GM12891 (cell line): ENCODE results near the gene MAPK8.

ENCODE experiments used
- DNase-seq: peaks from one replicate; pipeline ENCODE4 v3.0.0; 2011; ENCODE audit warnings: low spot score; ENCODE audit not compliant: insufficient read length
- FAIRE-seq: peaks from 2 replicates; lab custom pipeline; 2011; peaks lifted over from hg19 to GRCh38; lab: Jason Lieb, UNC
- PAX5 ChIP-seq: IDR thresholded peaks from 2 replicates; pipeline ENCODE4 v1.6.1; 2011; ENCODE audit warnings: low read length, moderate library complexity, mild to moderate bottlenecking; ENCODE audit not compliant: insufficient read depth, severe bottlenecking
- POLR2A ChIP-seq: IDR thresholded peaks from 2 replicates; pipeline ENCODE4 v1.6.1; 2011; ENCODE audit warnings: low read depth, low read length, control low read depth
- POLR2AphosphoS5 ChIP-seq: IDR thresholded peaks from 2 replicates; pipeline ENCODE4 v1.6.1; 2011; ENCODE audit warnings: low read depth, low read length, control low read depth
- POU2F2 ChIP-seq: IDR thresholded peaks from 2 replicates; pipeline ENCODE4 v1.6.1; 2011; ENCODE audit warnings: low read depth, mild to moderate bottlenecking, control low read depth, low read length, moderate library complexity
- SPI1 ChIP-seq: IDR thresholded peaks from 2 replicates; pipeline ENCODE4 v1.6.1; 2011; ENCODE audit warnings: low read depth, low read length, control low read depth
- TAF1 ChIP-seq: IDR thresholded peaks from 2 replicates; pipeline ENCODE4 v1.6.1; 2011; ENCODE audit warnings: low read depth, low read length, control low read depth

MAPK8 gene

GRCh38 chr10:48390933-48391845 is 84.7 kb downstream of the MAPK8 start:
- TF ChIP-seq POLR2A, result no peak
- TF ChIP-seq PAX5, result no peak
- TF ChIP-seq TAF1, result no peak
- TF ChIP-seq SPI1, result no peak
- no peak for TF ChIP-seq POU2F2
- no peak for TF ChIP-seq POLR2AphosphoS5
- DNase-seq (no peak), FAIRE-seq (peak; percentile 38)

GRCh38 chr10:48391994-48392393 is 85.5 kb downstream of the MAPK8 start:
- DNase-seq, result no peak
- TF ChIP-seq POU2F2, result no peak
- no peak for TF ChIP-seq SPI1
- no peak for TF ChIP-seq PAX5
- TF ChIP-seq TAF1, result no peak
- no peak for TF ChIP-seq POLR2AphosphoS5
- no peak for TF ChIP-seq POLR2A
- no peak for FAIRE-seq

GRCh38 chr10:48398261-48398660 is 91.8 kb downstream of the MAPK8 start:
- FAIRE-seq (no peak), DNase-seq (no peak)
- no peak for TF ChIP-seq POLR2AphosphoS5

- DNase-seq, result no peak
- no peak for TF ChIP-seq POU2F2
- no peak for TF ChIP-seq PAX5
- no peak for TF ChIP-seq SPI1
- no peak for TF ChIP-seq TAF1
- TF ChIP-seq POLR2AphosphoS5, result no peak
- TF ChIP-seq POLR2A, result no peak
- FAIRE-seq, result peak; percentile 74
These were observed 92.6 kb downstream of the MAPK8 start for GRCh38 chr10:48399056-48399541.

- no peak for DNase-seq
- no peak for FAIRE-seq
- no peak for TF ChIP-seq POLR2AphosphoS5
- no peak for TF ChIP-seq POLR2A
- no peak for TF ChIP-seq SPI1
- TF ChIP-seq PAX5, result no peak
- TF ChIP-seq TAF1, result no peak
- no peak for TF ChIP-seq POU2F2
These were observed 93.1 kb downstream of the MAPK8 start for GRCh38 chr10:48399551-48399950.

- FAIRE-seq (peak; percentile 13), DNase-seq (no peak)
- TF ChIP-seq PAX5, result no peak
- no peak for TF ChIP-seq TAF1
- TF ChIP-seq POLR2A, result no peak
- TF ChIP-seq POLR2AphosphoS5, result no peak
- TF ChIP-seq SPI1, result no peak
- no peak for TF ChIP-seq POU2F2
These were observed 93.8 kb downstream of the MAPK8 start for GRCh38 chr10:48400129-48400849.

- DNase-seq, result no peak
- TF ChIP-seq POU2F2 (no peak), PAX5 (no peak), POLR2AphosphoS5 (no peak), SPI1 (no peak), POLR2A (no peak), TAF1 (no peak)
- peak; percentile 38 for FAIRE-seq
These were observed 94.4 kb downstream of the MAPK8 start for GRCh38 chr10:48400850-48401220.

- DNase-seq (no peak), FAIRE-seq (no peak)
- no peak for TF ChIP-seq POU2F2
- no peak for TF ChIP-seq POLR2AphosphoS5
- no peak for TF ChIP-seq POLR2A
- TF ChIP-seq PAX5, result no peak
- no peak for TF ChIP-seq TAF1
- no peak for TF ChIP-seq SPI1
These were observed 98.2 kb downstream of the MAPK8 start for GRCh38 chr10:48404646-48405045.

- peak; percentile 51 for FAIRE-seq
- DNase-seq, result no peak
- TF ChIP-seq SPI1 (no peak), TAF1 (no peak), PAX5 (no peak), POU2F2 (no peak), POLR2AphosphoS5 (no peak), POLR2A (no peak)
These were observed 99.7 kb downstream of the MAPK8 start for GRCh38 chr10:48406204-48406603.

GRCh38 chr10:48406658-48407057 is 100.2 kb downstream of the MAPK8 start:
- DNase-seq (no peak), FAIRE-seq (no peak)
- TF ChIP-seq POLR2A, result no peak
- no peak for TF ChIP-seq SPI1
- TF ChIP-seq PAX5, result no peak
- TF ChIP-seq POLR2AphosphoS5, result no peak
- TF ChIP-seq POU2F2, result no peak
- no peak for TF ChIP-seq TAF1
